ENCODE results near the gene MAMLD1. TPM values are rescaled to one million over a fixed set of nuclear protein-coding genes. Genes with fewer than 3 reads are reported as not detected.
A peak's percentile ranks its signal among the peaks of the same experiment; 100 is the strongest.

The MAMLD1 gene
- total and polyA plus RNA-seq, 2 of the 8 experiments (the other 6 are each of a cell fraction or from before 2014, with no cell fraction given) = 0.09 to 0.26 TPM

DNA sequence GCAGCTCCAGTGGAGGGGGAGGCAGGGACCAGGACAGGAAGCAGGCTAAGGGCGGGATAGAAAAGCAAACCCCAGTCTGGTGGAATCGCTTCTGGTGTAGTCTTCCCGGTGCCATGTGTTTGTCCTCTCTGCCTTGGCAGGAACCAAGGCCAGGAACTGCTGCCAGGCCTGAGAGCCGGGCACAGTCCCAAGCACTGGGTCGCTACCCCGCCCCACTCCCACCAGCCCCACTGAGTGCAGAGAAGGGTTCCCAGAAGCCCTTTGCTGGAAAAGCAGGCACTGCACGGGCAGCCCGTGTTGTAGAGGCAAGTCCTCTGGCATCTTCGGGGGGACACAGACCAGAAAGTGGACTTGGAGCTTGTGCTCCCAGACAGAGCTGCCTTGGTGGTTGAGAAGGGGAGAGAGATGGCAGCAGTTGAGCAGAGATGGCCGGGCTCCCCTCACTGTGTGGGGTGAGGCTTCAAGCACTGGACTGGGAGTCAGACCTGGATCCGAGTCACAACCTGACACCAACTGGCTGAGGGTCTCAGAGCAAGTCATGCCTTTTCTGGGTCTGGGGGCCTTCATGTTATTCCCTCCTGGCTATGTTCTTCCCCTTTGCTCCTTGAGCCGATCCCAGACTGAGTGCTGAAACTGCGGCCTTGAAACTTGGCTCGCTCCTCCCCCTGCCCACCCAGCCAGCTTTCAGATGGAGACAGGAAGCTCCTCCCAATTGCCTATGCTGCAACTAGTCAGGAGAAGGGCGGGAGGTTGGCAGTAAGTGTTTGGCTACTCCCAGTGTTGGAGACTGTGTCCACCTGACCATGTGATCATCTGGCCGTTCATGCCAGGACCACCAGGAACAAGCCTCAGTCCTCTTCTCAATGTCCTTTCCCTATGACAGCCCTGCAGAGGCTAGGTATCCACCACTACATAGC is 145.6 kb downstream of the MAMLD1 start:
- H3K36me3 ChIP-seq (ENCODE audit: control insufficient read depth in 2 of 4, insufficient read depth in 4 of 4, low read length in 3 of 4) = no peaks in the 10 kb centered on the region
- peak overlapping the region; percentile 66; the same call in 1 of the 2 replicates for H2BK5ac ChIP-seq (ENCODE audit: low read depth, low read length)
- ChIA-PET CTCF (ENCODE audit: partially characterized antibody) (interaction anchor here (1.7 kb wide), 1 partner anchor 29 kb away, joined by 3 read pairs; no protein-coding TSS in a partner anchor), POLR2A (ENCODE audit: partially characterized antibody) (interaction anchor here (0.6 to 1.1 kb wide), 4 partner anchors 10 to 39 kb away, joined by 3 to 5 read pairs (median 3); no protein-coding TSS in a partner anchor)
- H3K79me2 ChIP-seq (ENCODE audit: control insufficient read depth in 1 of 2, insufficient read depth in 2 of 2, low read length in 2 of 2) = no peaks in the 10 kb centered on the region
- no peak overlapping the region for H3K23ac ChIP-seq (ENCODE audit: insufficient read length)
- no peaks in the 10 kb centered on the region for H3K79me1 ChIP-seq (ENCODE audit: low read depth, low read length)
- no peak overlapping the region for H3K4me3 ChIP-seq (ENCODE audit: extremely low read depth in 1 of 4, insufficient read depth in 2 of 4, low read depth in 3 of 4, low read length in 4 of 4)
- TF ChIP-seq TBP (IDR thresholded peaks at IDR 0.05; ENCODE audit: low read depth, low read length) = no peak
- peak in 1 of 2 experiments; percentile 26; a peak in 1 of 3 replicates for TF ChIP-seq POLR2A (IDR thresholded peaks at IDR 0.05; ENCODE audit: control extremely low read depth in 1 of 2, low read depth in 2 of 2, low read length in 2 of 2)
- H3K23me2 ChIP-seq (ENCODE audit: low read depth, low read length) = no peaks in the 10 kb centered on the region
- no peak overlapping the region for H2BK15ac ChIP-seq (ENCODE audit: low read length)
- H2AFZ ChIP-seq (ENCODE audit: low read length) = no peak overlapping the region
- peaks cover 7 to 32% (median 19%) of the 10 kb centered on the region in 4 experiments; a peak in 6 of 7 replicates for H3K4me1 ChIP-seq (replicated peaks in 1 of 4; ENCODE audit: control insufficient read depth in 3 of 4, insufficient read depth in 4 of 4, low read length in 3 of 4)
- WGBS, 2 experiments (ENCODE audit: extremely low coverage in 1 of 2, insufficient coverage in 1 of 2, insufficient read length in 1 of 2, insufficient replicate concordance in 2 of 2, low coverage in 1 of 2, low lambda C conversion rate in 2 of 2, missing lambda C conversion rate in 1 of 2) = 66% methylated on average over 14 of the region's 16 CpGs; no CpG with 5 or more reads in 1 of the 2 experiments
- H4K20me1 ChIP-seq (replicated peaks in 1 of 2; ENCODE audit: control insufficient read depth in 1 of 2, insufficient read depth in 2 of 2, low read length in 2 of 2) = no peaks in the 10 kb centered on the region
- DNase-seq (ENCODE audit: low read depth in 1 of 2, low spot score in 2 of 2) = no peak
- peak overlapping the region; percentile 51 for H3K18ac ChIP-seq (ENCODE audit: extremely low read depth, low read length)
- no peak overlapping the region for H3K27ac ChIP-seq (ENCODE audit: low read depth, low read length)
- no peaks in the 10 kb centered on the region for H3K27me3 ChIP-seq (replicated peaks in 1 of 4; ENCODE audit: control insufficient read depth in 3 of 4, extremely low read depth in 1 of 4, insufficient read depth in 3 of 4, low read length in 3 of 4)
- H2BK120ac ChIP-seq (replicated peaks; ENCODE audit: low read depth, low read length) = peak overlapping the region; percentile 82
- H3K9me3 ChIP-seq (ENCODE audit: insufficient read depth in 2 of 2, low read depth in 1 of 2, low read length in 1 of 2) = no peaks in the 10 kb centered on the region
- H3K4ac ChIP-seq (replicated peaks; ENCODE audit: insufficient read length, low read depth, low read length) = peak overlapping the region; percentile 83
- peak overlapping the region; percentile 94 for H4K91ac ChIP-seq (replicated peaks; ENCODE audit: insufficient read length, low read length)
- peak overlapping the region; percentile 14 for H3K56ac ChIP-seq (replicated peaks; ENCODE audit: insufficient read length, low read depth, low read length)
- peak overlapping the region; percentile 40 for H4K5ac ChIP-seq (ENCODE audit: insufficient read length, low read depth, low read length)
- H2AK5ac ChIP-seq (ENCODE audit: low read depth, low read length) = peak overlapping the region; percentile 65; the same call in 1 of the 2 replicates
- H3K14ac ChIP-seq (ENCODE audit: insufficient read length) = no peak overlapping the region
- FAIRE-seq = peak; percentile 72
- H3K9ac ChIP-seq (replicated peaks in 1 of 4; ENCODE audit: extremely low read depth in 1 of 4, low read depth in 3 of 4, low read length in 3 of 4) = no peak overlapping the region; a peak in 1 of 7 replicates
- peak overlapping the region; percentile 86 for H4K8ac ChIP-seq (ENCODE audit: extremely low read depth, insufficient read depth, low read length)
- H3K4me2 ChIP-seq (ENCODE audit: insufficient read depth in 1 of 2, low read depth in 2 of 2, low read length in 2 of 2) = peak overlapping the region; percentile 33 to 86; a peak in 3 of 4 replicates
- peak overlapping the region; percentile 60 for H2BK12ac ChIP-seq (ENCODE audit: low read depth, low read length)
- peak overlapping the region; percentile 80; the same call in 1 of the 2 replicates for H2BK20ac ChIP-seq (ENCODE audit: low read length)
